Neural cell (in vitro differentiated cells): ENCODE data around the gene IL22RA2.

Experiments used
- POLR2AphosphoS5 ChIP-seq: IDR thresholded peaks from 2 replicates; pipeline ENCODE4 v1.6.1; 2012
- TF ChIP-seq, protein P1 (sequence below): IDR thresholded peaks from 2 replicates; pipeline ENCODE4 v1.6.1; 2012; ENCODE audit warnings: borderline replicate concordance

DNA sequence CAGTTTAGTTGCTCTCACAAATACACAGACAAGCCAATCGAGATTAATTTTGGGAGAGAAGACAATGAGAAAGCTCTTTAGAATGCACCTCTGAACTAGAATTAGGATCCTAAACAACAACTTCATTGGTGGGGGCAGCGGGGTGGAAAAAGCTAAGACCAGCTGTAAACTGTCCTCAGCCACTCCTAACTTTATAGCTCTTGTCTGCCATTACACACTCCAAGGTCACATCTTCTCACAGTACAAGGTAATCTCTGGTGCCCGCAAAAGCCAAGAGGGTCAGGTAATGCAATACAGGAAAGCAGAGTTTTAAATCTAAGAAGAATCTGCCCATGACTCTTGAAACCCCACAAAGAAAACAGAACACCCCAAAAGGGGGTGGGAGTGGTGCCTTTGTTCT is 17.8 kb upstream of the IL22RA2 start:
- no peak for TF ChIP-seq POLR2AphosphoS5
- TF ChIP-seq, protein P1, sequence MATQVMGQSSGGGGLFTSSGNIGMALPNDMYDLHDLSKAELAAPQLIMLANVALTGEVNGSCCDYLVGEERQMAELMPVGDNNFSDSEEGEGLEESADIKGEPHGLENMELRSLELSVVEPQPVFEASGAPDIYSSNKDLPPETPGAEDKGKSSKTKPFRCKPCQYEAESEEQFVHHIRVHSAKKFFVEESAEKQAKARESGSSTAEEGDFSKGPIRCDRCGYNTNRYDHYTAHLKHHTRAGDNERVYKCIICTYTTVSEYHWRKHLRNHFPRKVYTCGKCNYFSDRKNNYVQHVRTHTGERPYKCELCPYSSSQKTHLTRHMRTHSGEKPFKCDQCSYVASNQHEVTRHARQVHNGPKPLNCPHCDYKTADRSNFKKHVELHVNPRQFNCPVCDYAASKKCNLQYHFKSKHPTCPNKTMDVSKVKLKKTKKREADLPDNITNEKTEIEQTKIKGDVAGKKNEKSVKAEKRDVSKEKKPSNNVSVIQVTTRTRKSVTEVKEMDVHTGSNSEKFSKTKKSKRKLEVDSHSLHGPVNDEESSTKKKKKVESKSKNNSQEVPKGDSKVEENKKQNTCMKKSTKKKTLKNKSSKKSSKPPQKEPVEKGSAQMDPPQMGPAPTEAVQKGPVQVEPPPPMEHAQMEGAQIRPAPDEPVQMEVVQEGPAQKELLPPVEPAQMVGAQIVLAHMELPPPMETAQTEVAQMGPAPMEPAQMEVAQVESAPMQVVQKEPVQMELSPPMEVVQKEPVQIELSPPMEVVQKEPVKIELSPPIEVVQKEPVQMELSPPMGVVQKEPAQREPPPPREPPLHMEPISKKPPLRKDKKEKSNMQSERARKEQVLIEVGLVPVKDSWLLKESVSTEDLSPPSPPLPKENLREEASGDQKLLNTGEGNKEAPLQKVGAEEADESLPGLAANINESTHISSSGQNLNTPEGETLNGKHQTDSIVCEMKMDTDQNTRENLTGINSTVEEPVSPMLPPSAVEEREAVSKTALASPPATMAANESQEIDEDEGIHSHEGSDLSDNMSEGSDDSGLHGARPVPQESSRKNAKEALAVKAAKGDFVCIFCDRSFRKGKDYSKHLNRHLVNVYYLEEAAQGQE, result no peak
